Measurements from ENCODE around the gene DDX6.

- TF ChIP-seq EZH2 (IDR thresholded peaks at IDR 0.05; ENCODE audit: borderline replicate concordance, low read depth, low read length, severe bottlenecking) (no peak), CTCF (IDR thresholded peaks at IDR 0.05; ENCODE audit: borderline replicate concordance, extremely low read depth, low read length, poor library complexity, severe bottlenecking) (no peak)
Measured at GRCh38 chr11:118735203-118735602, 55.8 kb downstream of the DDX6 start.

All from DND-41 (cell line).